Astrocyte (in vitro differentiated cells and primary cell): ENCODE measurements around the gene HOXC11. TPM values are rescaled to one million over a fixed set of nuclear protein-coding genes. Genes with fewer than 3 reads are reported as not detected.
A peak's percentile ranks its signal among the peaks of the same experiment; 100 is the strongest.

Experiments used
- DNase-seq: peaks from one replicate; pipeline ENCODE4 v3.0.0-alpha.2; 2010; ENCODE audit warnings: low read depth
- FAIRE-seq: peaks from 2 replicates; lab custom pipeline; 2011; peaks lifted over from hg19 to GRCh38; lab: Jason Lieb, UNC
- H2AFZ ChIP-seq: 2 replicates; pipeline ENCODE4 v1.6.0; 2012; ENCODE audit warnings: low read depth, low read length, inconsistent platforms
- H3K27ac ChIP-seq: 2 replicates; pipeline ENCODE4 v1.5.1; 2011; ENCODE audit warnings: low read depth, low read length, inconsistent platforms
- H3K27me3 ChIP-seq: 2 replicates; pipeline ENCODE4 v1.6.0; 2011; ENCODE audit warnings: low read length, inconsistent platforms; ENCODE audit not compliant: insufficient read depth
- H3K36me3 ChIP-seq: 2 replicates; pipeline ENCODE4 v1.5.1; 2011; ENCODE audit warnings: low read length, inconsistent platforms; ENCODE audit not compliant: insufficient read depth
- H3K4me1 ChIP-seq: 2 replicates; pipeline ENCODE4 v1.5.1; 2011; ENCODE audit warnings: low read length, inconsistent platforms; ENCODE audit not compliant: insufficient read depth
- H3K4me2 ChIP-seq: 2 replicates; pipeline ENCODE4 v1.6.0; 2012; ENCODE audit warnings: low read length, inconsistent platforms
- H3K4me3 ChIP-seq: 2 replicates; pipeline ENCODE4 v1.5.1; 2011; ENCODE audit warnings: low read depth, mild to moderate bottlenecking, low read length, inconsistent platforms; ENCODE audit not compliant: insufficient read depth
- H3K79me2 ChIP-seq: 2 replicates; pipeline ENCODE4 v1.6.0; 2012; ENCODE audit warnings: mild to moderate bottlenecking, low read length, inconsistent platforms; ENCODE audit not compliant: insufficient read depth
- H3K9ac ChIP-seq: 2 replicates; pipeline ENCODE4 v1.6.0; 2012; ENCODE audit warnings: mild to moderate bottlenecking, low read length, inconsistent platforms
- H3K9me3 ChIP-seq: 2 replicates; pipeline ENCODE4 v1.5.1; 2012; ENCODE audit warnings: low read depth, mild to moderate bottlenecking, low read length, inconsistent platforms; ENCODE audit not compliant: insufficient read depth
- H4K20me1 ChIP-seq: 2 replicates; pipeline ENCODE4 v1.6.0; 2012; ENCODE audit warnings: low read length, inconsistent platforms; ENCODE audit not compliant: insufficient read depth
- H3K27ac Mint-ChIP-seq: one replicate; pipeline ENCODE4 v1.8.0; 2021; ENCODE audit warnings: mild to moderate bottlenecking, mixed read lengths; ENCODE audit not compliant: unreplicated experiment
- H3K27me3 Mint-ChIP-seq: one replicate; pipeline ENCODE4 v1.8.0; 2021; ENCODE audit warnings: low read depth, mixed read lengths; ENCODE audit not compliant: unreplicated experiment
- H3K36me3 Mint-ChIP-seq: one replicate; pipeline ENCODE4 v1.8.0; 2021; ENCODE audit warnings: low read depth, mixed read lengths; ENCODE audit not compliant: unreplicated experiment
- H3K4me1 Mint-ChIP-seq: one replicate; pipeline ENCODE4 v1.8.0; 2021; ENCODE audit warnings: low read depth, mixed read lengths; ENCODE audit not compliant: unreplicated experiment
- H3K4me3 Mint-ChIP-seq: one replicate; pipeline ENCODE4 v1.8.0; 2021; ENCODE audit warnings: mild to moderate bottlenecking, moderate library complexity, mixed read lengths; ENCODE audit not compliant: unreplicated experiment
- H3K9me3 Mint-ChIP-seq: one replicate; pipeline ENCODE4 v1.8.0; 2021; ENCODE audit warnings: mild to moderate bottlenecking, mixed read lengths; ENCODE audit not compliant: unreplicated experiment
- CTCF ChIP-seq: IDR thresholded peaks from 2 replicates; pipeline ENCODE4 v1.5.1; 2011; ENCODE audit warnings: low read depth, mild to moderate bottlenecking, inconsistent platforms, low read length, moderate library complexity; ENCODE audit not compliant: insufficient read depth
- EZH2 ChIP-seq: IDR thresholded peaks from 2 replicates; pipeline ENCODE4 v1.6.1; 2012; ENCODE audit warnings: mild to moderate bottlenecking, low read length, inconsistent platforms; ENCODE audit not compliant: insufficient read depth
- total RNA-seq: library from RNA; stranded (reverse); gene quantifications from 2 replicates; pipeline ENCODE4 v1.2.1, GENCODE V29; 2021

HOXC11 gene
- total RNA-seq, 1 donor from 2014 or later: not detected

- Histone ChIP-seq H3K9ac (peak overlapping the region; percentile 43), H3K4me3 (peak overlapping the region; percentile 31), H3K27me3 (peaks cover 91% of the 10 kb centered on the region), H3K36me3 (no peaks in the 10 kb centered on the region), H3K79me2 (no peaks in the 10 kb centered on the region), H3K4me2 (peak overlapping the region; percentile 82), H3K4me1 (peaks cover 5% of the 10 kb centered on the region), H4K20me1 (no peaks in the 10 kb centered on the region), H3K9me3 (no peaks in the 10 kb centered on the region), H2AFZ (peak overlapping the region; percentile 37), H3K27ac (no peak overlapping the region)
- H3K36me3 Mint-ChIP-seq: peaks cover 2% of the 10 kb centered on the region
- TF ChIP-seq EZH2 (peak; percentile 68), CTCF (peak; percentile 72)
- H3K27me3 Mint-ChIP-seq: peaks cover 90% of the 10 kb centered on the region
- DNase-seq (peak; percentile 20), FAIRE-seq (no peak)
- H3K4me3 Mint-ChIP-seq: no peak overlapping the region
- peaks cover 12% of the 10 kb centered on the region for H3K9me3 Mint-ChIP-seq
- H3K4me1 Mint-ChIP-seq: no peaks in the 10 kb centered on the region
- no peak overlapping the region for H3K27ac Mint-ChIP-seq
Measured at GRCh38 chr12:54005853-54006558, 33.1 kb downstream of the HOXC11 start.

GRCh38 chr12:54006559-54007220 lies 33.8 kb downstream of the HOXC11 start:
- Histone ChIP-seq H3K36me3 (no peaks in the 10 kb centered on the region), H3K9ac (peak overlapping the region; percentile 43), H3K27me3 (peaks cover 91% of the 10 kb centered on the region), H4K20me1 (no peaks in the 10 kb centered on the region), H3K4me2 (peak overlapping the region; percentile 82), H3K9me3 (no peaks in the 10 kb centered on the region), H3K4me3 (peak overlapping the region; percentile 31), H3K27ac (no peak overlapping the region), H3K79me2 (no peaks in the 10 kb centered on the region), H3K4me1 (peaks cover 5% of the 10 kb centered on the region), H2AFZ (peak overlapping the region; percentile 37)
- Mint-ChIP-seq H3K4me3 (no peak overlapping the region), H3K4me1 (no peaks in the 10 kb centered on the region), H3K27me3 (peaks cover 91% of the 10 kb centered on the region), H3K27ac (no peak overlapping the region), H3K9me3 (peaks cover 16% of the 10 kb centered on the region), H3K36me3 (peaks cover 2% of the 10 kb centered on the region)
- no peak for FAIRE-seq
- TF ChIP-seq CTCF (no peak), EZH2 (no peak)
- DNase-seq: no peak
